HG02884 (cell line): ENCODE measurements around the gene SLC7A9.
"Not testable (repeated sequence)": the region's sequence is repeated elsewhere in the genome, so short reads cannot be mapped to it uniquely, and the experiment has no call there.

Source experiments
- ATAC-seq: cut with Tn5 transposase; IDR thresholded peaks from one replicate; pipeline ENCODE4 v1.9.1; 2021; ENCODE audit warnings: mild to moderate bottlenecking, moderate library complexity; ENCODE audit not compliant: unreplicated experiment

The SLC7A9 gene

DNA sequence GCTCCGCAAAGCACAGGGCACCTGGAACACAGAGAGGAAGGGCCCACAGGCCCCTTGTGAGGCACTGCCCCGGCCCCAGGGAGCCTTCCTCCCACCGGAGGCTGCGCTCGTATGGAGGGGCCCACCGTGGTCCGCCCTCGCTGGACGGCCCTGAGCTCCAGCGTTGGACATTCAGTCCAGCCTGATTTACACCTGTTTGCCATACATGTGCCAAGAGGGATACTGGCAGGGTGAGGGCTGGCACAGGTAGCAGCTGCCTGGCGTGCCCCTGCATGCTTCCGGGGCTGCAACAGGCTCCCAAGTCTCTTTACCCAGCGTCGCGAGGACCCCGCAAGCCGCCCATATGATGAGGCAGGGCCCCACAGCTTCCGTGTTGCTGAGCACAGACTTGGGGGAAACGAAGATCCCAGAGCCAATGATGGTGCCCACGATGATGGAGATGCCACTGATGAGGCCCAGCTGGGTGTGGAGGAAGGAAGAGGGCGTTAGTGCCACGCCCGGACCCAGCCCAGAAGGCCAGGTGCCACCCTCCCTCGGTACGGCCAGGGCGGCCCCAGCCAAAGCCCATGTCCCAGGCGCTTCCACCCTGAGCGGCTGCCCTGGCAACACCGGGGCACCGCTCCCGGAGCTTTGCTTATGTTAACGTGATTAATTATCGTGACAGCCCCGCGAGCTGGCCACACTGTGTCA is 5.1 kb downstream of the SLC7A9 start:
- ATAC-seq = no peak

DNA sequence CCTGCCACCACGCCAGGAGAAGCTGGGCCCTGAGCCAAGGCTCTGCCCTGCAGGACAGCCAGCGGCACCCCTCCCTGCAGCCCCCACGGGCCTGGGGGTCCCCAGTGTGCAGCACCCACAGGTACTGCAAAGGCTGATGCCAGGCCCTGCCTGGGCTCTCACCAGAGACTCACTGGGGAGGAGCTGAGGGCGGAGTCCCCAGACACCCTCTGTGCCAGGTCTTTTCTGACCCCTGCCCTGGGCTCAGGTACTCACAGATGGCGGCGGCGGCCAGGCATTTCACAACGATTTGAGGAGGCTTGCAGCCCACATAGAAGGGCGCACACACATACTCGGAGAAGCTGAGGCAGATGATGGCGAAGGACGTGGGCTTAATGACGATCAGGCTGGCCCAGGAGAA is 5.7 kb downstream of the SLC7A9 start:
- no peak for ATAC-seq

DNA sequence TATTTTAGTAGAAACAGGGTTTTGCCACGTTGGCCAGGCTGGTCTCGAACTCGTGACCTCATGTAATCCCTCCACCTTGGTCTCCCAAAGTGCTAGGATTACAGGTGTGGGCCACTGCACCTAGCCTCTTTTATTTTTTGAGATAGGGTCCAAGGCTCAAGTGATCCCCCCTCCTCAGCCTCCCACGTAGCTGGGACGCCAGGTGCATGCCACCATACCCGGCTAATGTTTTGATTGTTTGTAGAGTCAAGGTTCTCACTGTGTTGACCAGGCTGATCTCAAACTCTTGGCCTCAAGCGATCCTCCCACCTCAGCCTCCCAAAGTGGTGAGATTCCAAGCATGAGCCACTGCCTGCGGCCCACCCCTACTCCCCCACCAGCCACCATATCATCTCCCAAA is 6.3 kb downstream of the SLC7A9 start:
- ATAC-seq = no peak

GRCh38 chr19:32862741-32863140 is 6.8 kb downstream of the SLC7A9 start:
- no peak for ATAC-seq

DNA sequence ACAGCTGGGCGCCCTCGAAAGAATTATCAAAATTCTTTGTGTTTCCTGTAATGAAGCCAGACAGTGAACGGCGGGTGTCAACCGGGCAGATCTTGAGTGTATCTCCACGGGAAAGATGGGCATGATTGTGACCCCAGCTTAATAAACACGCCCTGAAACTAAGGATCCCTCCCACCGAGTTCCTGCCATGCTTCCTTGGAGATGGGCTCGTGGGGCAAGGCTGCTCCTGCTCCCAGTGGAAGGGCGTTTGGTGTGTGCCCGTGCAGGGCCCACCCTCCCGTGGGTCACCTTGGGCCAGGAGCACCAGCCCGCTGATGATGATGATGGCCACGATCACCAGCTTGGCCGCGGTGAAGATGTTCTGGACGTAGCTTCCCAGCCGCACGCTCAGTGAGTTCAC is 7.4 kb downstream of the SLC7A9 start:
- no peak for ATAC-seq

GRCh38 chr19:32861596-32861995 is 8.0 kb downstream of the SLC7A9 start:
- no peak for ATAC-seq

DNA sequence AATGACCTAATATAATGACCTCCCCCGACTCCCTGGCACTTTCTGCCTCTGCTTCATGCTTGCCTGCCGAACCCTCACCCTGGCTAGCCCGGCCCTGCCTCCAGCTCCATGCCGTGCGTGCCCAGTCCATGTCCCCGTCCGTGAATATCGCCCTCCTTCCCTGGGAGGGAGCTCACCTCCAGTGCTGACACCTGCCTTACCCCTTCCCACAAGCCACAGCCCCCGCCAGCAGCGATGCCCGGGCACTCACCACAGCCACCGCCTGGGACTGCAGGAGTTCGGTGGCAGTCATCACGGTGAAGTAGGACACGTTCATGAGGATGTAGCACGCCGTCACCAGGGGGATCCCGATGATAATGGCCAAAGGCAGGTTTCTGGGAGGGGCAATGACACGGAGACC is 10.0 kb downstream of the SLC7A9 start:
- ATAC-seq = no peak

- no peak for ATAC-seq
Measured at GRCh38 chr19:32858559-32858958, 11.0 kb downstream of the SLC7A9 start.

DNA sequence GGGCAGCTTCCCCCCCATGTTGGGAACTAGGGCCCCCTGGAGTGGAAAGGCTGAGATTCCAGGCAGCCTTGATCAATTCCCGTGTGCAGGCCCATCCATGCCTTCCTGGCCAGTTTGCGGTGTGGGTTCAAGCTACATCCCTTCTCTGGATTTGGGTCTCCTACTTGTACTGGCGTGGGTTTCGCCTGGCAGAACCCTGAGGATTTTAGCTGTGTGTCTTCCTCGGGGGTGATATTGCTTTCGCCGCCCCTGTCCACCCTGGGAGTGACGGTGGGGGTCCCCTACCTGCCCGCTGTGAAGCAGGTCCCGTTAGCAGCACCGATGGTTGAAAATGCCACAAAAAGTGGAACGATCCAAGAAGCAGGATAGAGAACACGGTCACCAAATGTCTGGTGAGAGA is 11.4 kb downstream of the SLC7A9 start:
- ATAC-seq = no peak

GRCh38 chr19:32857584-32857983 is 12.0 kb downstream of the SLC7A9 start:
- ATAC-seq = no peak

DNA sequence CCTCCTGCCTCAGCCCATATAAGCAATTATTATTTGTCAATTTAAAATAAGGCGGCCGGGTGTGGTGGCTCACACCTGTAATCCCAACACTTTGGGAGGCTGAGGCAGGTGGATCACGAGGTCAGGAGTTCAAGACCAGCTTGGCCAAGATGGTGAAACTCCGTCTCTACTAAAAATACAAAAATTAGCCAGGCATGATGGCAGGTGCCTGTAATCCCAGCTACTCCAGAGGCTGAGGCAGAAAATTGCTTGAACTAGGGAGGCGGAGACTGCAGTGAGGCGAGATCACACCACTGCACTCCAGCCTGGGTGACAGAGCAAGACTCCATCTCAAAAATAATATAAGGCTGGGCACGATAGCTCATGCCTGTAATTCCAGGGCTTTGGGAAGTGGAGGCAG is 12.7 kb downstream of the SLC7A9 start:
- not testable (repeated sequence) for ATAC-seq

- no peak for ATAC-seq
Measured at GRCh38 chr19:32852216-32852615, 17.4 kb downstream of the SLC7A9 start.

- not testable (repeated sequence) for ATAC-seq
Measured at GRCh38 chr19:32848035-32848434, 21.5 kb downstream of the SLC7A9 start.

DNA sequence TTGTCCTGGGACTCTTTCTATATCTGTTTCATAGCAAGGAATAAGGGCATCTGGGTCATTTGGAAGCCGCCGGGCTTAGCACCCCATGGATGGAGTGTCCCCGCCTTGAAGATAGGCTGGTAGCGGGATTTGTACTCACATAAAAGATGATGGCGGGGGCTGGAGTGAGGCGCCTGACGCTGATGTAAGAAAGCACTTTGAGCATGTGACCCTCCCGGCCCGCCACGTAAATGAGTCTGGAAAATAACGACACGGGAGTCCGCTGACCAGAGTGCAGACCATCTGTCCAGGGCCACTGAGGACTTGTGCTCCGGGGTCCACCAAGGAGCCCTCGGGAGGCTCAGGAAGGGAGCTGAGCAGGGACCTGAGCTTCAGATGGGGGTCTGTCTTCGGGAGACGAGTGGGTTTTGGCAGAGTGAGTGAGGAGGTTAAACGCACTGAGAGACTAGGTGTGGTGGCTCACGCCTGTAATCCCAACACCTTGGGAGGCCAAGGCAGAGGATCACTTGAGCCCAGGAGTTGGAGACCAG is 25.8 kb downstream of the SLC7A9 start:
- ATAC-seq = no peak

- ATAC-seq = no peak
Measured at GRCh38 chr19:32842061-32842460, 27.5 kb downstream of the SLC7A9 start.

DNA sequence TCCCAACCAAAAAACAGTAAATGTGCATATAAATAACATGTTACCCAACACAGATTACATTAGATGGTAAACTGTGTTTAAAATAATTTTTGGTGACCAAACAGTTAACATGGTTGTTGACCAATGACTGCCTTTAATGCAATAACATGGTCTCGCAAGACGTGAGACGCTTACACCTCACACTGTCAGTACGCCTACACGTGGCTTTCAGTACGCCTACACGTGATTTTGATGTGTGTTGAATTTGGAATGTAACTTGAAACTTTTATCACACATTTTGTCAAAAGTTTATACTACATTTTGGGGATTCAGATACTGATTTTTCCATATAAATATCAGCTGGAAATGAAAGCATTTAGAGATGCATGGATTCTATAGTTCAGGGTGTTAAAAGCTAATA is 32.0 kb downstream of the SLC7A9 start:
- no peak for ATAC-seq

DNA sequence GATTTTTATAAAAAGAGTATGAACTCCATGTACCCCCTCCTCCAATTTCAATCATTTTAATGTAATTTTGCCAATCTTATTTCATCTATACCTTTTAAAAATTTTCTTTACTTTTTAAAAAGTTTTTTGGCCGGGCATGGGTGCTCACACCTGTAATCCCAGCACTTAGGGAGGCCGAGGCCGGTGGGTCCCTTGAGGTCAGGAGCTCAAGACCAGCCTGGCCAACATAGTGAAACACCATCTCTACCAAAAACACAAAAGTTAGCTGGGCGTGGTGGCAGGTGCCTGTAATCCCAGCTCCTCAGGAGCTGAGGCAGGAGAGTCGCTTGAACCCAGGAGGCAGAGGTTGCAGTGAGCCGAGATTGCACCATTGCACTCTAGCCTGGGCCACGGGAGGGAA is 36.2 kb downstream of the SLC7A9 start:
- not testable (repeated sequence) for ATAC-seq

- not testable (repeated sequence) for ATAC-seq
Measured at GRCh38 chr19:32832825-32833224, 36.7 kb downstream of the SLC7A9 start.

DNA sequence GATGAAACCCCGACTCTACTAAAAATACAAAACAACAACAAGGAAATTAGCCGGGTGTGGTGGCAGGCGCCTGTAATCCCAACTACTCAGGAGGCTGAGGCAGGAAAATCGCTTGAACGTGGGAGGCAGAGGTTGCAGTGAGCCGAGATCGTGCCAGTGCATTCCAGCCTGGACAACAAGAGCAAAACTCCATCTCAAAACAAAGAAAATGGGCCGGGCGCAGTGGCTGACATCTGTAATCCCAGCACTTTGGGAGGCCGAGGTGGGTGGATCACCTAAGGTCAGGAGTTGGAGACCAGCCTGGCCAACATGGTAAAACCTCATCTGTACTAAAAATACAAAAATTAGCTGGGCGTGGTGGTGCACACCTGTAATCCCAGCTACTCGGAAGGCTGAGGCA is 37.5 kb downstream of the SLC7A9 start:
- ATAC-seq = not testable (repeated sequence)

GRCh38 chr19:32831611-32832010 is 38.0 kb downstream of the SLC7A9 start:
- ATAC-seq = no peak

DNA sequence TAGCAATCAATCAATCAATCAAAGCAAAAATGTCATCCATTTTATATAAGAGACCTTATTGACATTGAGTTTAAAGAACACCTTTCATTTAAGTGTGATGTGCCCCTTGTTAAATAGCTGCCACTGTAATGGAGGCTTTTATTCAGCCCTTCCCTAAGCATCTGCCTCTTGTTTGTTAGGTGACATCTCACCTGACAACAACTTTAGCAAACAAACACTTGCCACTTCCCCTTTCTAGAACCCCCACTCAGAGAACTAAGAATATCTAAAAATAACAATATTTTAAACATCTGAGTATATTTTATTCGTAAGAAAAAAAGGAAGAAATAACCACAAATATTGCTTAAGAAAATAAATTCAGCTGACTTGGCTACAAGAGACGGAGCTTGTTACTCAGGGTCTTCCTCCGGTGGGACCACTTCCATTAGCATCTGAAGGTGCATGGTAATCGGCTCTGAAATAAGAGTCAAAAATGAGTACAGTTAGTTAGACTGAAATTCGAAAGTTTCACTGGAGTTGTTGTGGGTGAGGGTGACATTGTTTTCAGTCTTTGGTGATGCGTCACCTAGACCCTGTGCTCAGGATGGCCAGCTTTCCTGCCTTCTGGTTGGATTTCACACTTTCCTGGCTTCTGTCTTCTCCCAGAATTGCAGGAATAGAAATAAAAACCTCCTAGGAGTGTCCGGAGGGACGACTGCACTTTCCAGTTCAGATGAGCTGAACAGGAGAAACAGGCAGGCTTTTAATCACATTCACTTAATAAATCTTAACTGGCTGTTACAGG is 39.1 kb downstream of the SLC7A9 start:
- no peak for ATAC-seq

DNA sequence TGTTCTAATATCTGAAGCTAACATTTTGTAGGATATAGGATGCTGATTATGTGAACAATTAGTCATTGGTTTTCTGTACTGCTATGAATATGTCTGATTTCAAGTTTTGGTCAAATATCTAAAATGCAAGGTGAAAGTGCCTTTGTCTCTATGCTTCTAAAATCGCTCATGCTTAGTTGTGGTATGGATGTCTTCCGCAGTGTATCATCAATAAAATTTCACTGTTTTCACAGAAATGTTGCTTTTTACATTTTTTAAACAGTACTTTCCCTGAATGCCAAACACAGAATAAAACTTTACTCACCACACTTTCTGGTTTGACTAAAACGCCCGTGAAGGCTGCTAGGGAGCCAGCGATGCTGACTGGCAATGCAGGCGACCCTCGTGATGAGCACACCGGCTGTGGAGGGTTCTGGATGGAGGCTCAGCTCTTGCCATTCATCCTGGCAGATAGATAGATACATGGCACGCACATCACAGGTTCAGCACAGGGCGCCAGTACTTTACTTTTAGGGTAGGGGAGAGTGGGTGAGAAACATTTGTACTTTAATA is 40.1 kb downstream of the SLC7A9 start:
- no peak for ATAC-seq
